ENCODE results near the gene ABHD12. TPM values are rescaled to one million over a fixed set of nuclear protein-coding genes. Genes with fewer than 3 reads are reported as not detected.

The ABHD12 gene
- total and polyA plus RNA-seq, 10 of the 15 experiments (the other 5 are each of a cell fraction or from before 2014, with no cell fraction given), result 1.5 to 61.8 (median 26.7) TPM

DNA sequence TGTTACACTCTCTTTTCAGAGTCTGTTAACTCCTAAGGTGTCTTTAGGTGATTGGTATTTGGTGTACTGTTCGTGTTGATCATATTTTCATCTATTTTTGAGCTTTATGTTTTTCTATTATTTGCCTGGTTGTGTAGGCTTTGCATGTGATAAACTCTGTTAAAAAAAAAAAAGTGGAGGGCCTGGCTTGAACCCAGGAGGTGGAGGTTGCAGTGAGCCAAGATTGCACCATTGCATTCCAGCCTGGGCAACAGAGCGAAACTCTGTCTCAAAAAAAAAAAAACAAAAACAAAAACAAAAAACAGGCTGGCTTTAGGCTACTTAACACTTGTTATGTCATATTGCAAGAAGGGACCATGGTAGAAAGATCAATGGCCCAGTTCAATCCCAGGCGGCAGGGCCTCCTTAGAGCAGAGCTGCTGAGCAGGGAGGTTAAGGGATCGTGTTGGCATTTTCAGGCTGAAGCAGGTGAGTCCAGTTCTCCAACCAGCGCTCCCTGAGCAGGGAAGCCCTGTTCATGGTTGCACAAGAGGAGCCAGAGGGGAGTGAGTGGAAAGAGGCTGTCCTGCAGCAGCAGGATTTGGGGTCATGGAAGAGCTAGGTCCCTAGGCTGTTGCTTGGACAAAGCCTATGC lies 134.3 kb downstream of the ABHD12 start:
- no peak overlapping the region for H2AFZ ChIP-seq (ENCODE audit: control insufficient read depth, low read depth, low read length)
- H3K27ac ChIP-seq (ENCODE audit: control insufficient read depth, insufficient read depth), result no peak overlapping the region
- in situ Hi-C loops (cut with MboI) (loop anchor here (25.0 kb wide), 1 partner anchor 1894 kb away; the partner anchor contains the start of genes GZF1 and NXT1), intact Hi-C loops (cut with micrococcal nuclease; ENCODE audit: unreplicated experiment) (no loop called here)
- no peaks in the 10 kb centered on the region for H3K9me3 ChIP-seq (replicated peaks; ENCODE audit: control insufficient read depth, insufficient read depth, low read length)
- H3K4me1 ChIP-seq (ENCODE audit: control insufficient read depth, insufficient read depth, low read length), result peaks cover 16% of the 10 kb centered on the region
- peaks cover 5% of the 10 kb centered on the region for H3K79me2 ChIP-seq (ENCODE audit: control insufficient read depth, insufficient read depth, low read length)
- H3K9ac ChIP-seq (ENCODE audit: control insufficient read depth, insufficient read depth, low read length), result no peak overlapping the region
- RAD21 ChIA-PET (ENCODE audit: unreplicated experiment), result no interaction called here
- BruUV-seq (replicated peaks), result no TSS peak
- no peaks in the 10 kb centered on the region for H3K27me3 ChIP-seq (replicated peaks in 1 of 2; ENCODE audit: control insufficient read depth in 2 of 2, insufficient read depth in 2 of 2, low read length in 1 of 2)
- POLR2A ChIA-PET, result no interaction called here
- SMC1A ChIA-PET (ENCODE audit: uncharacterized antibody, unreplicated experiment), result interaction anchor here (1.0 kb wide), 1 partner anchor 140 kb away, joined by 3 read pairs; no protein-coding TSS in a partner anchor
- CTCF ChIA-PET, result interaction anchor here (0.8 kb wide), 1 partner anchor 37 kb away, joined by 3 read pairs; no protein-coding TSS in a partner anchor
- TF ChIP-seq GABPA (IDR thresholded peaks at IDR 0.05; ENCODE audit: low read depth) (no peak), ZNF217 (IDR thresholded peaks at IDR 0.05) (no peak), SMAD1 (IDR thresholded peaks at IDR 0.05; ENCODE audit: low read depth, partially characterized antibody) (no peak), CREM (IDR thresholded peaks at IDR 0.05; ENCODE audit: low read depth) (no peak), DPF2 (IDR thresholded peaks at IDR 0.05) (no peak), SUZ12 (IDR thresholded peaks at IDR 0.05; ENCODE audit: unreplicated experiment) (no peak), MYC (IDR thresholded peaks at IDR 0.05; ENCODE audit: insufficient read depth, insufficient read length, insufficient replicate concordance, low read length, severe bottlenecking) (no peak), SREBF1 (IDR thresholded peaks at IDR 0.05; ENCODE audit: low read length) (no peak), HDAC6 (IDR thresholded peaks at IDR 0.05; ENCODE audit: unreplicated experiment) (no peak)
- TF ChIP-seq, protein P1, sequence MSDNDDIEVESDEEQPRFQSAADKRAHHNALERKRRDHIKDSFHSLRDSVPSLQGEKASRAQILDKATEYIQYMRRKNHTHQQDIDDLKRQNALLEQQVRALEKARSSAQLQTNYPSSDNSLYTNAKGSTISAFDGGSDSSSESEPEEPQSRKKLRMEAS (IDR thresholded peaks at IDR 0.05; ENCODE audit: low read depth, low read length), result no peak
- TF ChIP-seq, protein P2, sequence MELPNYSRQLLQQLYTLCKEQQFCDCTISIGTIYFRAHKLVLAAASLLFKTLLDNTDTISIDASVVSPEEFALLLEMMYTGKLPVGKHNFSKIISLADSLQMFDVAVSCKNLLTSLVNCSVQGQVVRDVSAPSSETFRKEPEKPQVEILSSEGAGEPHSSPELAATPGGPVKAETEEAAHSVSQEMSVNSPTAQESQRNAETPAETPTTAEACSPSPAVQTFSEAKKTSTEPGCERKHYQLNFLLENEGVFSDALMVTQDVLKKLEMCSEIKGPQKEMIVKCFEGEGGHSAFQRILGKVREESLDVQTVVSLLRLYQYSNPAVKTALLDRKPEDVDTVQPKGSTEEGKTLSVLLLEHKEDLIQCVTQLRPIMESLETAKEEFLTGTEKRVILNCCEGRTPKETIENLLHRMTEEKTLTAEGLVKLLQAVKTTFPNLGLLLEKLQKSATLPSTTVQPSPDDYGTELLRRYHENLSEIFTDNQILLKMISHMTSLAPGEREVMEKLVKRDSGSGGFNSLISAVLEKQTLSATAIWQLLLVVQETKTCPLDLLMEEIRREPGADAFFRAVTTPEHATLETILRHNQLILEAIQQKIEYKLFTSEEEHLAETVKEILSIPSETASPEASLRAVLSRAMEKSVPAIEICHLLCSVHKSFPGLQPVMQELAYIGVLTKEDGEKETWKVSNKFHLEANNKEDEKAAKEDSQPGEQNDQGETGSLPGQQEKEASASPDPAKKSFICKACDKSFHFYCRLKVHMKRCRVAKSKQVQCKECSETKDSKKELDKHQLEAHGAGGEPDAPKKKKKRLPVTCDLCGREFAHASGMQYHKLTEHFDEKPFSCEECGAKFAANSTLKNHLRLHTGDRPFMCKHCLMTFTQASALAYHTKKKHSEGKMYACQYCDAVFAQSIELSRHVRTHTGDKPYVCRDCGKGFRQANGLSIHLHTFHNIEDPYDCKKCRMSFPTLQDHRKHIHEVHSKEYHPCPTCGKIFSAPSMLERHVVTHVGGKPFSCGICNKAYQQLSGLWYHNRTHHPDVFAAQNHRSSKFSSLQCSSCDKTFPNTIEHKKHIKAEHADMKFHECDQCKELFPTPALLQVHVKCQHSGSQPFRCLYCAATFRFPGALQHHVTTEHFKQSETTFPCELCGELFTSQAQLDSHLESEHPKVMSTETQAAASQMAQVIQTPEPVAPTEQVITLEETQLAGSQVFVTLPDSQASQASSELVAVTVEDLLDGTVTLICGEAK (IDR thresholded peaks at IDR 0.05; ENCODE audit: borderline replicate concordance), result no peak
- H3K4me2 ChIP-seq (ENCODE audit: control insufficient read depth, insufficient read depth), result no peak overlapping the region
- DNase-seq (ENCODE audit: low read depth, low spot score) (no peak), FAIRE-seq (no peak), ATAC-seq (no peak)
- H4K20me1 ChIP-seq (ENCODE audit: control insufficient read depth, insufficient read depth), result 0 out of 2 replicates have a peak, but pooled peaks cover 2% of the 10 kb centered on the region
- WGBS (ENCODE audit: insufficient coverage, insufficient replicate concordance, low lambda C conversion rate, missing lambda C conversion rate), result 96% methylated on average over 5 of the region's 5 CpGs
- H3K36me3 ChIP-seq (ENCODE audit: control insufficient read depth in 2 of 2, insufficient read depth in 2 of 2, low read length in 1 of 2), result peaks cover 2 to 5% of the 10 kb centered on the region in 2 experiments; a peak in 3 of 4 replicates
- H3K4me3 ChIP-seq, result no peak overlapping the region
